IPS DF 4.7 (cell line): Measurements from ENCODE around the gene PRPF40B.

ENCODE experiments used
- DNase-seq: peaks from one replicate; pipeline ENCODE4 v3.0.0-alpha.2; 2013; ENCODE audit warnings: low spot score; ENCODE audit errors: extremely low read depth

The PRPF40B gene

GRCh38 chr12:49635656-49636055, 12.3 kb downstream of the PRPF40B start:
- DNase-seq: no peak

GRCh38 chr12:49636574-49636973, 13.2 kb downstream of the PRPF40B start:
- no peak for DNase-seq

GRCh38 chr12:49636979-49637755, 13.8 kb downstream of the PRPF40B start:
- no peak for DNase-seq

- DNase-seq: no peak
Observed at GRCh38 chr12:49641748-49642369, 18.5 kb downstream of the PRPF40B start.

GRCh38 chr12:49642370-49642802, 19.0 kb downstream of the PRPF40B start:
- DNase-seq: no peak

- no peak for DNase-seq
Observed at GRCh38 chr12:49643135-49643534, 19.8 kb downstream of the PRPF40B start.

GRCh38 chr12:49643961-49644619, 20.7 kb downstream of the PRPF40B start:
- no peak for DNase-seq

GRCh38 chr12:49644620-49644994, 21.2 kb downstream of the PRPF40B start:
- DNase-seq: no peak

GRCh38 chr12:49645146-49646039, 22.0 kb downstream of the PRPF40B start:
- DNase-seq: no peak

GRCh38 chr12:49646331-49646830, 23.0 kb downstream of the PRPF40B start:
- no peak for DNase-seq

GRCh38 chr12:49646871-49647654, 23.7 kb downstream of the PRPF40B start:
- no peak for DNase-seq

- DNase-seq: no peak
Observed at GRCh38 chr12:49647827-49648711, 24.7 kb downstream of the PRPF40B start.

GRCh38 chr12:49648712-49649003, 25.3 kb downstream of the PRPF40B start:
- DNase-seq: no peak

- DNase-seq: no peak
Observed at GRCh38 chr12:49649445-49649844, 26.1 kb downstream of the PRPF40B start.

GRCh38 chr12:49649892-49650291, 26.5 kb downstream of the PRPF40B start:
- DNase-seq: no peak

GRCh38 chr12:49651855-49652254, 28.5 kb downstream of the PRPF40B start:
- no peak for DNase-seq

GRCh38 chr12:49652921-49653520, 29.7 kb downstream of the PRPF40B start:
- DNase-seq: no peak

- no peak for DNase-seq
Observed at GRCh38 chr12:49654715-49655114, 31.4 kb downstream of the PRPF40B start.

- no peak for DNase-seq
Observed at GRCh38 chr12:49655595-49656236, 32.4 kb downstream of the PRPF40B start.
